Psoas muscle (tissue), 8 donors: Measurements from ENCODE around the gene TSHZ2. TPM values are rescaled to one million over a fixed set of nuclear protein-coding genes. Genes with fewer than 3 reads are reported as not detected.
A peak's percentile ranks its signal among the peaks of the same experiment; 100 is the strongest.
"Not testable (repeated sequence)": the region's sequence is repeated elsewhere in the genome, so short reads cannot be mapped to it uniquely, and the experiment has no call there.

Experiments
- ATAC-seq, 4 donors: fragments of 200-7000 bp; cut with Tn5 transposase; one replicate each; pipeline ENCODE4 v1.9.1; 2020; ENCODE audit warnings: moderate library complexity in 3 of 4, mild to moderate bottlenecking in 2 of 4
- DNase-seq, 2 donors: peaks; one replicate each; pipeline ENCODE4 v3.0.0-alpha.2; 2020
- H3K27ac ChIP-seq: fragments of 200-600 bp; one replicate; pipeline ENCODE4 v1.8.0; 2022
- H3K27me3 ChIP-seq, 3 donors: fragments of 200-600 bp in 1 of 3; one replicate each; pipeline versions ENCODE4 v1.6.1 to v1.8.0; 2013 to 2022; ENCODE audit warnings: low read length in 2 of 3, mild to moderate bottlenecking in 2 of 3, moderate library complexity in 1 of 3; ENCODE audit not compliant: insufficient read depth in 3 of 3
- H3K36me3 ChIP-seq, 2 donors: fragments of 200-600 bp in 1 of 2; one replicate each; pipeline versions ENCODE4 v1.6.1 to v1.8.0; 2013 to 2022; ENCODE audit warnings: low read depth in 1 of 2, mild to moderate bottlenecking in 1 of 2, moderate library complexity in 1 of 2; ENCODE audit not compliant: insufficient read depth in 1 of 2
- H3K4me1 ChIP-seq: fragments of 200-600 bp; one replicate; pipeline ENCODE4 v1.8.0; 2022
- H3K4me3 ChIP-seq: fragments of 200-600 bp; one replicate; pipeline ENCODE4 v1.8.0; 2022; ENCODE audit warnings: mild to moderate bottlenecking
- H3K9me3 ChIP-seq: fragments of 200-600 bp; one replicate; pipeline ENCODE4 v1.8.0; 2022
- WGBS, 3 donors: extraction: QIAGEN DNeasy Blood & Tissue Kit; methylation state at CpG; one replicate each; pipeline versions ENCODE4 v1.1.6 to v1.1.7; 2013; 5-methylcytosine and 5-hydroxymethylcytosine counted together
- intact Hi-C, 2 donors: fragments of 100-400 bp; cut with DNase I; formaldehyde crosslinking; loops; one replicate each; pipeline versions ENCODE4 v1.11.0 to v1.14.2; 2022
- polyA plus RNA-seq, 3 donors: library from polyadenylated mRNA; stranded (reverse); fragments of 200-250 nt; gene quantifications; one replicate each; pipeline ENCODE4 v1.2.3, GENCODE V29; 2013
- total RNA-seq, 4 donors: library from RNA; stranded (reverse); fragmentation: NEBNext Ultra II Directional in 2 of 4; extraction: Animal tissue kit (Norgen Biotek cat#: 25700) in 2 of 4; gene quantifications; one replicate each; pipeline versions ENCODE4 v1.2.1 to v1.2.4, GENCODE V29; 2021 to 2023
- TF ChIP-seq, protein P1 (sequence below): fragments of 200-600 bp; IDR thresholded peaks from one replicate; pipeline ENCODE4 v1.8.0; 2022; ENCODE audit warnings: antibody characterized with exemption
- donor health status: healthy with polysubstance abuse.
- donor health status: DM: no; HTN: no; CAD: no; lungs with moderate emphysema.
- donor health status: Bipolar disorder and iron deficiency.
- donor health status: healthy.
- donor health status: DM: yes; HTN: yes; CAD: no.
- donor health status: DM: no; HTN: no; CAD: no.
- donor health status: DM: no; HTN: no; CAD: no.
- donor health status: DM: yes; HTN: yes; CAD: no.

Gene TSHZ2
- total and polyA plus RNA-seq, 7 donors = 0.39 to 7.5 (median 1.9) TPM

DNA sequence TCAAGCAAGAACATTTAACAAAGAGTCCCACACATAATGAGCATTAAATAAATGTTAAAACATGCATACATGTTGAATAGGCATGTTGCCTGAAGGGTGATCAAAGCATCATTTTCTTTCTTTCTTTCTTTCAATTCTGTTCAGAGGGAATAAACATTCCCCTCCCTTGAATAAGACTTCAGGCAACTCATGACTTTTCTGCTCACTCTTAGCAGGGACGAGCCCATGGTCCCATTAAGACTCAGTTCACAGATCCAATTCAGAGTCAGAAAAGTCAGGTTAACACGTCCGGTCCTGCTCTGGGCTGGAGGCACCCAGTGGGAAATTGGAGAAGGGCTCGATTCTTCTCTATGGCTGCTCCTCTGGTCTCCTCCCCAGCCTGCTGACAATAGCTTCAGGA is 439.7 kb downstream of the TSHZ2 start:
- Histone ChIP-seq H3K27me3 (peaks cover 0 to 3% (median 0%) of the 10 kb centered on the region in 3 donors), H3K27ac (no peak overlapping the region), H3K36me3 (no peaks in the 10 kb centered on the region), H3K4me1 (no peaks in the 10 kb centered on the region), H3K4me3 (no peak overlapping the region), H3K9me3 (no peaks in the 10 kb centered on the region)
- WGBS, 3 donors = 60 to 79% (median 75%) methylated on average over 4 of the region's 4 CpGs
- DNase-seq = no peak
- intact Hi-C loops = no loop called here
- no peak for ATAC-seq
- TF ChIP-seq, protein P1, sequence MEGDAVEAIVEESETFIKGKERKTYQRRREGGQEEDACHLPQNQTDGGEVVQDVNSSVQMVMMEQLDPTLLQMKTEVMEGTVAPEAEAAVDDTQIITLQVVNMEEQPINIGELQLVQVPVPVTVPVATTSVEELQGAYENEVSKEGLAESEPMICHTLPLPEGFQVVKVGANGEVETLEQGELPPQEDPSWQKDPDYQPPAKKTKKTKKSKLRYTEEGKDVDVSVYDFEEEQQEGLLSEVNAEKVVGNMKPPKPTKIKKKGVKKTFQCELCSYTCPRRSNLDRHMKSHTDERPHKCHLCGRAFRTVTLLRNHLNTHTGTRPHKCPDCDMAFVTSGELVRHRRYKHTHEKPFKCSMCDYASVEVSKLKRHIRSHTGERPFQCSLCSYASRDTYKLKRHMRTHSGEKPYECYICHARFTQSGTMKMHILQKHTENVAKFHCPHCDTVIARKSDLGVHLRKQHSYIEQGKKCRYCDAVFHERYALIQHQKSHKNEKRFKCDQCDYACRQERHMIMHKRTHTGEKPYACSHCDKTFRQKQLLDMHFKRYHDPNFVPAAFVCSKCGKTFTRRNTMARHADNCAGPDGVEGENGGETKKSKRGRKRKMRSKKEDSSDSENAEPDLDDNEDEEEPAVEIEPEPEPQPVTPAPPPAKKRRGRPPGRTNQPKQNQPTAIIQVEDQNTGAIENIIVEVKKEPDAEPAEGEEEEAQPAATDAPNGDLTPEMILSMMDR = no peak

DNA sequence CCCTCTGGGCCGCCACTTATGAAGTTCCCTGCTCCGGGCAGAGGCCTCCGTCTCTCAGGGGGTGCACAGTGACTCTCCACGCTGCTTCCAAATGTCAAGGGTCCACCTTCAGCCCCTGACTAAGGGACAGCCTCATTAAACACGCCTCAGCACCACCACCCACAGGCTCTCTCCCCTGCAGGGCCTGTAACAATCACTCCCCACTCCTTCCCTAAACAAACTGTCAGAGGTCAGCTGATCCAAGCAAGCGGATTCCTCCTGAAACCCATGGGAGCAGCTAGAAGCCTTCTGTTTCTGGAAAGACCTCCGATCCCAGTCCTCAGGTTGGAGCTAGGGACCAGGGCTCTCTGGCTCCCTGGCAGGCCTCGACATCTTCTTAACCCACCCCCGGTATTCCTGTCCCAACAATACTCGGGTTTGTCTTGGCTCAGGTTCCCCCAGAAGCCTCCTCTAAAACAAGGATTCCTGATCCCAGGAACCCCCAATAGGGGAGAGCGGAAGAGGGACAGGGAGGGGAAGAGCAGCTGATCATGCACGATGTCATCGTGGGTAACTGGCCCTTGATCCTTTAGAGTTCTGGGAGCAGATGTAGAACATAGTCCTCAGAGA is 440.5 kb downstream of the TSHZ2 start:
- ATAC-seq (no peak), DNase-seq (no peak)
- TF ChIP-seq, protein P1 = no peak
- Histone ChIP-seq H3K27ac (no peak overlapping the region), H3K9me3 (no peaks in the 10 kb centered on the region), H3K4me3 (no peak overlapping the region), H3K4me1 (no peaks in the 10 kb centered on the region), H3K27me3 (peaks cover 0 to 3% (median 0%) of the 10 kb centered on the region in 3 donors), H3K36me3 (no peaks in the 10 kb centered on the region)
- intact Hi-C loops = no loop called here
- WGBS, 3 donors = 47 to 52% (median 49%) methylated on average over 13 of the region's 13 CpGs

DNA sequence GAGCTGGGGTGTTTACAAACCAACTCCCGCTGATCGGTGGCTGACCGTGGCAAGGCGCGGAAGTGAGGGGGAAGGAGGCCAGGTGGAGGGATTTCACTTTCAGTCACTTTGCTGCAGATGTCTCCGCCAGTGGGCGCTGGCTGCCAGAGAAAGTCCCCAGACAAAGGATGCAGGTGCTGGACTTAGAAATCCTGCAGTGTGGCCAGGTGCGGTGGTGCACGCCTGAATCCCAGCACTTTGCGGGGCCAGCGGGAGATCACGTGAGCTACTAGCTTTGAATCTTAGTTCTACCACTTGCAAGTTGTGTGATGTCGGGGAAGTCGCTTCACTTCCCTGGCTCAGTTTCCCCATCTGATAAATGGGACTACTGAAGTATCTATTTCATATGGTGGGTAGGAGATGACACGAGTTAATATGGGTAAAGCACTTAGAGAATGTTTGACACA is 441.1 kb downstream of the TSHZ2 start:
- Histone ChIP-seq H3K27ac (no peak overlapping the region), H3K36me3 (no peaks in the 10 kb centered on the region), H3K9me3 (no peaks in the 10 kb centered on the region), H3K4me1 (no peaks in the 10 kb centered on the region), H3K27me3 (peaks cover 0 to 3% (median 0%) of the 10 kb centered on the region in 3 donors), H3K4me3 (no peak overlapping the region)
- peak in 1 of 2 donors; percentile 53 for DNase-seq
- TF ChIP-seq, protein P1 = no peak
- intact Hi-C loops = no loop called here
- no peak for ATAC-seq
- WGBS, 3 donors = 37 to 42% (median 39%) methylated on average over 15 of the region's 15 CpGs

DNA sequence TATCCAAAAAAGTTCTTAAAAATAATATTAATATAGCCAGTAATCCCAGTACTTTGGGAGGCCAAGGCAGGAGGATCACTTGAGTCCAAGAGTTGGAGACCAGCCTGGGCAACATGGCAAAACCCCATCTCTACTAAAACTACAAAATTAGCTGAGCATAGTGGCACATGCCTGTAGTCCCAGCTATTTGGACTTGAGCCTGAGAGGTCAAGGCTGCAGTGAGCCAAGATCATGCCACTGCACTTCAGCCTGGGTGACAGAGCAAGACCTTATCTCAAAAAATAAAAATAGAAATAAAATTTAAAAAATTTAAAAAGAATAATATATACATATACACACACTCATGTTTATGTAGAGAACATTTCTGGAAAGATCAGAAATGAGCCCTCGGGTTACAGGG is 441.7 kb downstream of the TSHZ2 start:
- H3K27me3 ChIP-seq, H3K4me3 ChIP-seq, H3K9me3 ChIP-seq, DNase-seq, H3K27ac ChIP-seq, intact Hi-C loops, H3K4me1 ChIP-seq, H3K36me3 ChIP-seq, ATAC-seq: not testable (repeated sequence)
- WGBS, 3 donors = 70 to 81% (median 80%) methylated on average over 1 of the region's 1 CpG

DNA sequence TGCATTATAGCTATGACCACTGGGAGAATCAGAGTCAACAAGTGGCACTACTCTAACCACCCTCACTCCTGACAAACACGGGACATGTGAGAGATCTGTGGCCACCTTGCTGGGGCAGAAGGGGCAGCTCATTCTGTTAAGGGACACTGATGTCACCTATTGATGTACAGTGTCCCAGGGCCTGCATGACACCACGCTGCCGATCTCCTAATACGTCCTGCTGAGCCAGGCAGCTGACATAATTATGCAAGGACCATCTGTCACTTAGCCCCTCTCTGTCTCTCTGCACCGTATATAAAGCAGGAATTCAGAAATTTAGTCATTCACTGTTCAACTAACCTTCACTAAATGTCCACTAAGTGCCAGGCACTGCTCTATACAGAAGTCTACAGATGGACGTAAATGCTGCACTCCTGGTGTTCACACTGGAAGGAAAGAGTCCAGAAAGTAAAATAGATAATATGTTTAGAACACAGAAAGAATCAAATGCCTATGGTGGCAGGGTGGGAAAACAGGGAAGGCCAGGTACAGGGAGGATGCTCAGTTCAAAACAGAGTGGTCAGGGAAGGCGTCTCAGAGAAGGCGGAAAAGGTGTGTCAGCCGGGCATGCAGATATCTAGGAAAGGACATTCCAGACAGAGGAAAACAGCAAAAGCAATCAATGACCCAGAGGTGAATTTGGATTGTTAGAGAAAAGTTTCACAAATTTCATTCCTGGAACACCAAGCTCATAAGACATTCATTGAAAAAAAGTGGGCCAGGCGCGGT is 447.7 kb downstream of the TSHZ2 start:
- H3K36me3 ChIP-seq = no peaks in the 10 kb centered on the region
- H3K4me3 ChIP-seq = no peak overlapping the region
- intact Hi-C loops = no loop called here
- H3K27me3 ChIP-seq = peaks cover 0 to 3% (median 0%) of the 10 kb centered on the region in 3 donors
- H3K4me1 ChIP-seq = no peaks in the 10 kb centered on the region
- WGBS, 3 donors = 75 to 82% (median 76%) methylated on average over 11 of the region's 11 CpGs
- no peaks in the 10 kb centered on the region for H3K9me3 ChIP-seq
- TF ChIP-seq, protein P1 = no peak
- no peak overlapping the region for H3K27ac ChIP-seq
- ATAC-seq (no peak), DNase-seq (no peak)
